Fibroblast of mammary gland (primary cell): ENCODE results near the gene UBAC2.

Source experiments
- DNase-seq: peaks from one replicate; pipeline ENCODE4 v3.0.0-alpha.2; 2010; ENCODE audit warnings: low read depth
- H3K4me3 ChIP-seq: 2 replicates; pipeline ENCODE4 v1.5.1; 2011; ENCODE audit warnings: low read depth, mild to moderate bottlenecking, low read length, moderate library complexity; ENCODE audit not compliant: control insufficient read depth
- TF ChIP-seq, protein P1 (sequence below): conservative IDR thresholded peaks from 2 replicates; pipeline ENCODE4 v1.5.1; 2011; ENCODE audit warnings: low read depth, low read length, inconsistent platforms; ENCODE audit not compliant: control insufficient read depth, insufficient read depth

Gene UBAC2

DNA sequence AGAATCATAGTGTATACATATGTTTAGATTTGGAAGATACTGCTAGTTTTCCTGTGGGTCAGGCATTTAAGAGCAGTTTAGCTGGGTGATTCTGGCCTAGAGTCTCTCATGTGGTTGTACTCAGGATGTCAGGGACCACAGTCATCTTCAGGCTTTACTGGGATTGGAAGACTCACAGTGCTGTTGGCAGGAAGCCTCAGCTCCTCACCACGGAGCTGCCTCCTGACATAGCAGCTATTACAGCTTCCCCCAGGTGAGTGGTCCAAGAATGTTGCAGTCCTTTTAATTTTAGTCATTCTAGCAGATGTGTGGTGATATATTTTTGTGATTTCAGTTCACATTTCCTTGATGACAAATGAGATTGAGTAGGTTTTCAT, 74.4 kb downstream of the UBAC2 start:
- DNase-seq, result peak; percentile 84
- no peak overlapping the region for H3K4me3 ChIP-seq
- TF ChIP-seq, protein P1, sequence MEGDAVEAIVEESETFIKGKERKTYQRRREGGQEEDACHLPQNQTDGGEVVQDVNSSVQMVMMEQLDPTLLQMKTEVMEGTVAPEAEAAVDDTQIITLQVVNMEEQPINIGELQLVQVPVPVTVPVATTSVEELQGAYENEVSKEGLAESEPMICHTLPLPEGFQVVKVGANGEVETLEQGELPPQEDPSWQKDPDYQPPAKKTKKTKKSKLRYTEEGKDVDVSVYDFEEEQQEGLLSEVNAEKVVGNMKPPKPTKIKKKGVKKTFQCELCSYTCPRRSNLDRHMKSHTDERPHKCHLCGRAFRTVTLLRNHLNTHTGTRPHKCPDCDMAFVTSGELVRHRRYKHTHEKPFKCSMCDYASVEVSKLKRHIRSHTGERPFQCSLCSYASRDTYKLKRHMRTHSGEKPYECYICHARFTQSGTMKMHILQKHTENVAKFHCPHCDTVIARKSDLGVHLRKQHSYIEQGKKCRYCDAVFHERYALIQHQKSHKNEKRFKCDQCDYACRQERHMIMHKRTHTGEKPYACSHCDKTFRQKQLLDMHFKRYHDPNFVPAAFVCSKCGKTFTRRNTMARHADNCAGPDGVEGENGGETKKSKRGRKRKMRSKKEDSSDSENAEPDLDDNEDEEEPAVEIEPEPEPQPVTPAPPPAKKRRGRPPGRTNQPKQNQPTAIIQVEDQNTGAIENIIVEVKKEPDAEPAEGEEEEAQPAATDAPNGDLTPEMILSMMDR, result no peak

DNA sequence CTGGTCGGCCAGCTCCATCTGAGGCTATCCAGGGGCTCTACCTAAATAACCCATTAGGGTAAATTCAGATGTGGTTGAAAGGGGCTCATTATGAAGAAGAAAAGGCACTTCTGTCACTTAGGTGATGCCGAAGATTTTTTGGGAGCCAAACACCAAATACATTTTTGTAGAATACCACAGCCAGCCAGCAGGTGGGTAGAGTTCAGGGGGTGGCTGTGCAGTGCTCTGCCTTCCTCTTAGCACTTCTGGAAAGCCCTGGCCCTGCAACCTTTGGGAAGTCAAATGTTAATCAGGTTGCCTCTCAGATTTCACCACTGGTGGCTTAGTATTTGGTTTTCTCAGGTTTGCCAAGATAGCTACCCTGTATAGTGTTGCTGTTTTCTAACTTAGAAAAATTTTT, 76.1 kb downstream of the UBAC2 start:
- TF ChIP-seq, protein P1, result no peak
- no peak for DNase-seq
- H3K4me3 ChIP-seq, result no peak overlapping the region

DNA sequence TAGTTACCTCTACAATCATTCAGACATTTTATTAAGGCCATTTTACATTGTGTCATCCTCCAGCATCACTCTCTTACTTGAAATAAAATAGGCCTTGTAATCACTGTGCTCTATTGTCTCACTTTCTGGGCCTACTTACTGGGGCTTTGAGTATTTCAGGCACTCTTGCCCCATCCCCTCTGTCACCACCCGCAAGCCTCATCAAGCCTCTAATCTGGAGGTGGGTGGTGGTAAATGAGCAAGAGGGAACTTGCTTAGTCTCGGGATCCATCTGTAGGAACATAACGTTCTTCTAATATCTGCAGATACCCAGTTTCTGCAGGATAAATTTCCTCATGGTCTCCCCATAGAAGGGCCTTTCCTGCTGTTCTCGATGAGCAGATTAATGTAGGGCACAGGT, 77.0 kb downstream of the UBAC2 start:
- TF ChIP-seq, protein P1, result no peak
- H3K4me3 ChIP-seq, result no peak overlapping the region
- DNase-seq, result no peak

DNA sequence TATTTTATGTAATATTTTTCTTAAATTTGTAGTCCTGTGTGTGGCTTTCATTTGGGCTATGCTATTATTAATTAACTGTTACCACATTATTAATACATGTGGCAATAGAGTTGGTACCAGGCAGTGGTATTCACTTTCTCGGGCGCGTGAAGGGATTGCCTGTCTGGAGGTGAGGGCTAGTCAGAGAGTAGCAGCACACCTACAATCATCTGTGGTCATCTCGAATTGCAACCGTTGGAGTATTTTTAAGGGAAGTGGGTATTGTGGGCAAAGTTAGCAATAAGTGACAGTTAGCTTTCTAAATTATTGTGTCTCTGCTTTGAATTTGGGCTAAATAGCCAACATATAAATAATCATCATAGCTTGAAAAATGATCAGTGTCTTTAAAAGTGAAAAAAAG, 77.5 kb downstream of the UBAC2 start:
- no peak for DNase-seq
- TF ChIP-seq, protein P1, result no peak
- no peak overlapping the region for H3K4me3 ChIP-seq

DNA sequence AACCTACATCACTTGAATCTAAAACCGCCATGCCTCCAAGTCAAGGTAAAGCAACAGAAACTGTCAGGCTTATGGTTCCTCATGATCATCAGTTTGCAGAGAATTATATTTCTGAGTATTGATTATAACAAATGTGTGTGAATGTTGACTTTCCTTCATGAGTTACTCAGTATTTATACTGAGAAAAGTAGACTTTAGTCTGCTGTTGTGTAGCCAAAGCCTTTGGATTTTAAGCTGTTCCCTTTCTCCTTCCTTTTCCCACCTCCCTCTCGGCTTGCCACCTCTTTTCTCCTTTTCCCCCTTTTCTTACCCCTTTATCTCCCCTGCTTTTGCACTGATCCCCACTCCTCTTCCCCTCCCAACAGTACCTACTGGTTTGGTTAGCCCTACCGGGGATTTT, 78.2 kb downstream of the UBAC2 start:
- TF ChIP-seq, protein P1, result no peak
- no peak for DNase-seq
- H3K4me3 ChIP-seq, result no peak overlapping the region

DNA sequence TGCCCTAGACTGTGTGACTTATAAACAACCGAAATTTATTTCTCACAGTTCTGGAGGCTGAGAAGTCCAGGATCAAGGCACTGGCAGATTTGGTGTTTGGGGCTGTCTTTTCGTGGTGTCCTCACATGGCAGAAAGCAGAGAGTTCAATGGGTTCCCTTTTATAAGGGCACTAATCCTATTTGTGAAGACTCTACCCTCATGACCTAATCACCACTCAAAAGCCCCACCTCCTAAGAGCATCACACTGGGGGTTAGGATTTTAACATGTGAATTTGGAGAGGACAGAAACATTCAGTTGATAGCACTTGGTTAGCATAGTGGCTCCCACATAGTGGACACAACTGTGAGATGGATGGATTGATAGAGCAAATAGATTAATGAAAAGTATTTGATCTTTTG, 79.0 kb downstream of the UBAC2 start:
- TF ChIP-seq, protein P1, result no peak
- no peak for DNase-seq
- H3K4me3 ChIP-seq, result no peak overlapping the region

DNA sequence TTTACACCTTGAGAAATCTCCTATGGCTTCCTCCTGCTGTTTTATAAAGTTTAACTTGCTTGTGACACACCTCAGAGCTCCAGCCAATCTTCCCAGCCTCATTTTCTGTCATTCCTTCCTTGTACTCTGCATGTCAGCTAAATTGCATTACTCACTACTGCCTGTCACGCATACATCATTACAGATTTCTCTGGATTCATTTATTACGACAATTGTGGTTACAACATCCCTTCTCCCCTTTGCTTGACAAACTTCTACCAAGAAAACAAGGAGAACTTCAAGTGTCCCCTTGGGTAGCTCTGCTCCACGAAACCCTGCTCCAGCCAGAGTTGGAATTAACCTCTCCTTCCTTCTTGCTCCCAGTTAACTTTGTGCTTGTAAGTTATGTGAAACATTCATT, 79.5 kb downstream of the UBAC2 start:
- DNase-seq, result peak; percentile 82
- TF ChIP-seq, protein P1, result no peak
- no peak overlapping the region for H3K4me3 ChIP-seq
